HepG2 (cell line): ENCODE measurements around the gene TDG. TPM values are rescaled to one million over a fixed set of nuclear protein-coding genes. Genes with fewer than 3 reads are reported as not detected.

Source experiments
- CREBL2 ChIP-seq: sonication (generic); formaldehyde crosslinking; IDR thresholded peaks from 2 replicates; pipeline ENCODE4 v1.8.1; 2023; ENCODE audit warnings: missing genetic modification reagents, mild to moderate bottlenecking, borderline replicate concordance
- HMGXB4 ChIP-seq, 2 experiments: sonication (generic) in 1 of 2; formaldehyde crosslinking in 1 of 2; IDR thresholded peaks; 2 replicates each; pipeline versions ENCODE4 v1.4.0 to v1.6.1; 2018 to 2020; ENCODE audit warnings: missing genetic modification reagents in 2 of 2, borderline replicate concordance in 1 of 2, low read depth in 1 of 2, mild to moderate bottlenecking in 1 of 2, missing biosample characterization in 1 of 2
- NBN ChIP-seq: fragments of 450-650 bp; conservative IDR thresholded peaks from 2 replicates; pipeline ENCODE4 v1.6.1; 2017
- NR3C1 ChIP-seq: sonication (generic); formaldehyde crosslinking; IDR thresholded peaks from 2 replicates; pipeline ENCODE4 v1.4.0; 2020; ENCODE audit warnings: missing genetic modification reagents
- POLR2G ChIP-seq: fragments of 200-400 bp; formaldehyde crosslinking; IDR thresholded peaks from 2 replicates; pipeline ENCODE4 v1.6.1; 2018; ENCODE audit warnings: mild to moderate bottlenecking, low read depth, low read length, moderate library complexity
- PRDM10 ChIP-seq: sonication (generic); formaldehyde crosslinking; IDR thresholded peaks from 2 replicates; pipeline ENCODE4 v1.4.0; 2020; ENCODE audit warnings: low read depth, missing genetic modification reagents
- SNAPC2 ChIP-seq: sonication (generic); formaldehyde crosslinking; IDR thresholded peaks from 2 replicates; pipeline ENCODE4 v1.8.1; 2022; ENCODE audit warnings: mild to moderate bottlenecking, missing genetic modification reagents
- SOX6 ChIP-seq, 2 experiments: fragments of 450-650 bp in 1 of 2; sonication (generic) in 1 of 2; formaldehyde crosslinking in 1 of 2; IDR thresholded peaks; 2 replicates each; pipeline versions ENCODE4 v1.4.0 to v1.6.1; 2017 to 2020; ENCODE audit warnings: antibody characterized with exemption in 1 of 2, mild to moderate bottlenecking in 1 of 2, missing genetic modification reagents in 1 of 2
- THAP7 ChIP-seq: sonication (generic); formaldehyde crosslinking; IDR thresholded peaks from 2 replicates; pipeline ENCODE4 v1.8.1; 2023; ENCODE audit warnings: mild to moderate bottlenecking, missing genetic modification reagents
- ZBTB2 ChIP-seq: sonication (generic); formaldehyde crosslinking; IDR thresholded peaks from 2 replicates; pipeline ENCODE4 v1.8.0; 2022; ENCODE audit warnings: low read depth, missing genetic modification reagents
- ZNF101 ChIP-seq: sonication (generic); formaldehyde crosslinking; IDR thresholded peaks from 2 replicates; pipeline ENCODE4 v1.4.0; 2020; ENCODE audit warnings: mild to moderate bottlenecking, low read depth, missing genetic modification reagents, borderline replicate concordance
- ZNF18 ChIP-seq: sonication (generic); formaldehyde crosslinking; IDR thresholded peaks from 2 replicates; pipeline ENCODE4 v1.8.0; 2022; ENCODE audit warnings: mild to moderate bottlenecking, missing genetic modification reagents; ENCODE audit not compliant: insufficient replicate concordance
- ZUFSP ChIP-seq: sonication (generic); formaldehyde crosslinking; IDR thresholded peaks from 2 replicates; pipeline ENCODE4 v1.9.0; 2021; ENCODE audit warnings: missing genetic modification reagents, mild to moderate bottlenecking, borderline replicate concordance
- polyA plus RNA-seq, 8 experiments: library from polyadenylated mRNA; depleted of rRNA in 3 of 8; stranded (reverse) in 7 of 8; unstranded in 1 of 8; fragments of >200 nt; fragmentation: Illumina TruSeq in 4 of 8; extraction: Trizol in 4 of 8; gene quantifications; 2 replicates each; pipeline versions ENCODE4 v1.2.1 to v1.2.3, GENCODE V29; 2011 to 2016; ENCODE audit warnings: low read depth in 4 of 8, missing spikeins in 1 of 8, mixed read lengths in 1 of 8; ENCODE audit not compliant: insufficient read depth in 1 of 8
- total RNA-seq, 5 experiments: library from RNA; depleted of rRNA; stranded (reverse); fragments of >200 nt; fragmentation: Illumina TruSeq; extraction: Trizol; gene quantifications; 2 replicates each; pipeline ENCODE4 v1.2.3, GENCODE V29; 2016; ENCODE audit warnings: low read depth in 1 of 5

TDG gene
- total and polyA plus RNA-seq, 2 of the 13 experiments (the other 11 are each of a cell fraction or from before 2014, with no cell fraction given): 14.2 to 19.5 TPM

- TF ChIP-seq CREBL2 (CRISPR knock-in tag) (peak; percentile 87; the same call in 1 of the 2 replicates), ZNF101 (CRISPR knock-in tag) (no peak), PRDM10 (CRISPR knock-in tag) (peak; percentile 50; the same call in 1 of the 2 replicates), NBN (no peak), NR3C1 (CRISPR knock-in tag) (no peak), SNAPC2 (peak; percentile 70; the same call in 1 of the 2 replicates), ZBTB2 (peak; percentile 62; the same call in 1 of the 2 replicates), ZUFSP (no peak), ZNF18 (peak; percentile 8), POLR2G (peak; percentile 95), HMGXB4 (CRISPR knock-in tag; IDR thresholded peaks at IDR 0.05; ENCODE audit: borderline replicate concordance in 1 of 2, low read depth in 1 of 2) (peak; percentile 69 to 80), SOX6 (IDR thresholded peaks at IDR 0.05) (no peak), SOX6 (CRISPR knock-in tag; IDR thresholded peaks at IDR 0.05) (peak; percentile 72), THAP7 (peak; percentile 81; the same call in 1 of the 2 replicates)
Measured at GRCh38 chr12:103965590-103966504, at the start of gene TDG (continued).
